Fibroblast of skin of left quadriceps (primary cell): ENCODE results near the gene FAM236C.
"Not testable (repeated sequence)": the region's sequence is repeated elsewhere in the genome, so short reads cannot be mapped to it uniquely, and the experiment has no call there.

ENCODE experiments used
- DNase-seq, 2 experiments: peaks; one replicate each; pipeline ENCODE4 v3.0.0-alpha.2; 2013; ENCODE audit warnings: low read depth in 2 of 2

FAM236C gene

DNA sequence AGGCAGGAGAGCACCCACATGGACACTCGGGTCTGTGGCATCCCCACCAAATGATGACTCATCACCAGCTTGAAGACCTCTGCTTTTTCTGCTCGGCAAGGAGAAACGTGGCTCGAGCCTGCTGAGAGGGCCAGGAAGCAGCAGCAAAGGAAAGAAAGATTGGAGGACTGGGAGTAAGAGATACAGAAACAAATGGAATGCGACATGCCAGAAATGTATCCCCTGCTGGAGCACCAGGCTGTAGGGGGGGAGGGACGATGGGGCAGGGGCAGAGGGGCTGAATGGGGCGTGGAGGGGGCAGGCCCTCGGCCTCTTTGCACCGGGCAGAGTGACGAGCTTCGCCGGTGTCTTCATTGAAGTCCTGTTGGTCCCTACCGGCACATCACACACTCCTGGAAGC lies at the start of gene FAM236C:
FAM236C (plus strand) TSS at position 301 of the 400 bp plus-strand sequence. CDS start 100 bp downstream, outside the sequence.
- not testable (repeated sequence) for DNase-seq

DNA sequence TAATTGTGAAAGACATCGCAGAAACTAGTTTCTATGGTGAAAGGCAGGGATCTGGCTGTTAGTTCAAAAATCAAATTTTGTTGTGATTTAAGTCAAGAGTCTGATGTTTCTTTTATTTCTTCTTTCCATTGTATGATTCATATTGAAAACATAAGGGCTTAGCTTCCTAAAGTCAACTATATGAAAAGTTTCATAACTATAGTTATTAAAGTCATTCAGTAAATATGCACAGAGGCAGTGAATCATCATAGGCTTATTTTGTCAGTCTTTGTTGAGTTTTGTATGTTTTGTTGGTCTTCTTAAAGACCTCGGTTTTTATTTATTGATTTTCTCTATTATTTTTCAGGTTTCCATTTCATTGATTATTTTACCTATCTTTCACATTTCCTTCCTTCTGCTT lies 29.5 kb upstream of the FAM236C start:
- DNase-seq = not testable (repeated sequence)

DNA sequence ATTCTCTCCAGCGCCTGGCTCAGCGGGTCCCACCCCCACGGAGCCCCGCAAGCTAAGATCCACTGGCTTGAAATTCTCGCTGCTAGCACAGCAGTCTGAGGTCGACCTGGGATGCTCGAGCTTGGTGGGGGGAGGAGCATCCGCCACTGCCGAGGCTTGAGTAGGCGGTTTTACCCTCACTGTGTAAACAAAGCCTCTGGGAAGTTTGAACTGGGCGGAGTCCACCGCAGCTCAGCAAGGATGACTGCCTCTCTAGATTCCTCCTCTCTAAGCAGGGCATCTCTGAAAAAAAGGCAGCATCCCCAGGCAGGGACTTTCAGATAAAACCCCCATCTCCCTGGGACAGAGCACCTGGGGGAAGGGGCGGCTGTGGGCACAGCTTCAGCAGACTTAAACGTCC lies 22.7 kb upstream of the FAM236C start:
- not testable (repeated sequence) for DNase-seq

DNA sequence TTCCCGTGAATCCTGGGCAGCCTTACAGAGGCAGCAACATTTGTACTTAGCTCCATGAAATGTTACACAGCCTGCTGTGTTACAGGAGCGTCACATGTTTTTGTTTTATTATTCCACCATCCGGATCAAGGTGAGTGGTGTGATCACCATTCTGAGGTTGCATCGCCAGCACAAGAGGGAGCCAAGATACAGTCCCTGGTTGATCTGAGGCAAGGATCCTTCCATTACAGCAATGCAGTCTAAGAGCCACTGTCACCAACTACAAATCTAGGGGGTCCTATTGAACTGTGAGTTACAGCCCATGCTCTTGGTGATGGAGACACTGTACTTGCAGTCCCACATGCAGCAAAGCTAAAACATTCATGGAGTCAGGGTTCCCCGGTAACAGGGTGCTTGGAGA lies 3.7 kb downstream of the FAM236C start:
- not testable (repeated sequence) for DNase-seq

DNA sequence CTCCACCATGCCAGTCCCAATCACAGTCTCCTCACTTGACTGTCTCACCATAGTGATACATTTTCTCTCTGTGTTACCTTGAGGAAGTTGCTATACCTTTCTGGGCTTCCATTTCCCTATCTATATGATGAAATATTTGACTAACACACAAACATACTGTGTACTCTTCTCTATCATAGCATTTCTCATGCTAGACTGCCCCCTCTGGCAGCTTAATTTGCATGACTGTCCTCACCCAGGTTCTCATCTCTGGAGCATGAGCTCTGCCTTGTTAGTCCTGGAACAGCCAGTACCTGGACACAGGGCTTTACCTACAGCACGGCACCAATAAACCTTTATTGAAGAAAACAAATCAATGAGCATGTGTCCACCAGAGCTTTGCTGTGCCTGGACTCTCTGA lies 19.9 kb downstream of the FAM236C start:
- DNase-seq = not testable (repeated sequence)

DNA sequence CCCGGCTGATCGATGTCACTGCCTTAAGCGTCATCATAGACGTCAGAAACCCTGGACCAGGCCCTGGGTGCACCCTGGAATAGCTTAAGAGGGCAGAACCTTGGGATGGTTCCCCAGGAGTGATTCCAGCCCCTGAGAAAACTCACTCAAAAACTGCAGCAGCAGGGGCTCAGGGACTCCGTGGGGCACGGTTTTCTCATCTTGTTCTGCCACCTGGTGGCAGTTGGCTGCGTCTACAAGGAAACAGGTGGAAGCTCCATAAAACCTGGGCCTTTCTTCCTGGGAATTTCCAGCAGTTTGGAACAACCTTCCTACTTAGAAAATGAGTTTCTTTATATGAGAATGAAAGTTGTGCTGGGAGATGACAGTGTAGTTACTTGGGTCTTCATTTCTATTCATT lies 24.0 kb downstream of the FAM236C start:
- DNase-seq = not testable (repeated sequence)

DNA sequence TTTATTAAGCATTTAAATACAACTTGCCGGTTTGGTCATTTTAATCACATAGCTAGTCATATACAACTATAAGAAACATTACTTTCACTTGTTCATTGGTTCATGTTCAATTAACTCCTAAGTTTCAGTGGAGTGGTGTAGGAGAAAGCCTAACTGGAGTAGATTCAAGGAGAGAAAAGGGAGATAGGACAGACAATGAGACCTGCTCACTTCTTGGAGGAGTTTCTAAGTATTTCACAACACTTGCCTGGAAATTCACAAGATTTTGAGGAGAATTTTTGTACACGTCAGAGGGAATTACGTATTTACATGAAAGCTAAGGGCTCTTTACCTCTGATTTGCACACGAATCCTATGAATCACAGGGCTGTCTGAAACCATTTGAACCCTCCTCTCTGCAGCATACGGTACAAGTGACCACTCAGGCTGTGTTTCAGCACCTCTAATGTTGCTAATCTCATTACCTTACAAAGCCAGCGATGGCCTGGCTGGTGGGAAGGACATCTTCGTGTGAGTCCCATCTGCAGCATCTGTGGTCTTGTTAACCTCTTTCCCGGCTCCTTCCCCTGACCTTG lies 24.6 kb downstream of the FAM236C start:
- DNase-seq = not testable (repeated sequence)

DNA sequence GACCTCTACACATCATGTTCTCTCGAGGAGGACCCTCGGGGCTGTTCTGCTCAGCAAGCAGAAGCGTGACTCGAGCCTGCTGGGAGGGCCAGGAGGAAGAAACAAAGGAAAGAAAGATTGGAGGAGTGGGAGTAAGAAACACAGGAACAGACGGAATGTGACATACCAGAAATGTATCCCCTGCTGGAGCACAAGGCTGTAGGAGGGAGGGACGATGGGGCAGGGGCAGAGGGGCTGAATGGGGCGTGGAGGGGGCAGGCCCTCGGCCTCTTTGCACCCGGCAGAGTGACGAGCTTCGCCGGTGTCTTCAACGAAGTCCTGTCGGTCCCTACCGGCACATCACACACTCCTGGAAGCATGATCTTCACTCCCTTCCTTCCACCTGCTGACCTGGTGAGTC lies 25.5 kb downstream of the FAM236C start, which contains the start of gene FAM236A:
FAM236A (plus strand) TSS at position 301 of the 400 bp plus-strand sequence; CDS start at position 358, 57 bp downstream.
- DNase-seq = not testable (repeated sequence)

DNA sequence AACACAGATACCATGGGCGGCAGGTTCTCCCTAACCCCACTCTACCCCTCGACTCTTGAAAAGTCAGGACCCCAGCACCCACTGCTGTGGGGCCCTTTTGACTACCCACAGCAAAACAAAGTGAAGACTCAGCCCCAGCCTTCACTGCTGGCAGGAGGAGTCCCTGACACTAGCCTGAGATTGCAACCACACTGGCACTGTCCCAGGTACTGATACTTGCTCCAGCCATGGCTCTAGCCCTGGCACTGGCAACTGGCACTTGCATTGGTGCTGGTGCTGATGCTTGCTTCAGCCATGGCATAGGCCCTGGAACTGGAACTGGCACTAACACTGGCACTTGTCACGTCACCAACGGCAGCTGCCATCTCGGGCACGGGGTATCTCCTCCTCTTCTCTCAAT lies 29.9 kb downstream of the FAM236C start:
- not testable (repeated sequence) for DNase-seq

DNA sequence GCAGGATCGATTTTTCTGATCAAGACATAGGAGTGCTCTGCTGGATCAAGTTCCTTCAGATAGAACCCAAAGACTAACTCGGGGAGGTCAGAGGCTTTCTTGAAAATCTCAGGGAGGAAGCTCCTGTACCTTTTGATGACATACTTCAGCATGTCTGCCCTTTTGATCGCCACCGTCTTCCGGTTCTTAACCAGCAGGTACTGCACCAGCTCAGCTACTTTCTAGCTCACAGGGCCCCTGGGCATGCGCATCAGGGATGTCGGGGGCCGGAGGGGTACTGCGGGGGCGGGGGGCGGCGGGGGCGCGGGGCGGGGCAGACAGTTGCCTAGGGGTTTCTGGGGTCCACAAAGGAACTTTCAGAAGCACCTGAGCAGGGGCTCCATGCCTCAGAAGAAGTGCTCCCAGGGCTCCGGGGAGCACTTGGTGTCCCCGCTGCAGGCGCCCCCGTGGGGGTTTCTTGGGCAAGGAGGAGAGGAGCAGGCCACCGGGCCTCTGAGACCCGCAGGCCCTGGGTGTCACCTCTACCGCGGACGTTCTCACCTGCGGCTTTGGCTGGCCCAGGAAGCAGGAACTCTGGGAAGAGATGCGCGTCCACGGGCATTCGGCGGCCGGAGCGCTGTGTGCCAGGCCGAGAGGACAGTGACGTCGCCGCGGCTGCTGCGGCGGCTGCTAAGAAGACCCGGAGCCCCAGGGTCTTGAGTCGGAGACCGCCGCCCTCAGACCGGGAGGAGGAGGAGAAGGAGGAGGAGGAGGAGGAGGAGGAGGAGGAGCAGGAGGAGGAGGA lies 30.8 kb downstream of the FAM236C start:
- DNase-seq = not testable (repeated sequence)

DNA sequence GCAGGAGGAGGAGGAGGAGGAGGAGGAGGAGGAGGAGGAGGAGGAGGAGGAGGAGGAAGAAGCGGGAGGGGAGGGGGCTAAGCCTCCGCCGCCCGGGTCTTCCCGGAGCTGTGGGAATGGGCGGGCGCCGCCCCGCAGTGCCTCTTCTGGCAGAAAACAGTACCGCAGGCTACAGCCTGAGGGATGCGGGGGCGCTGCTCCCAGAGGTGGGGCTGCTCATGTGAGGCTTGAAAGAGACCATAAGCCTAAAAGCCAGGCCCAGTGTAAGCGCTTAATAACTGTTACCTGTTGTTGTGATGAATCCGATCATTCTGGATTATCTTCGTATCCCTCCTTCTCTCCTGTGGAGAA lies 31.4 kb downstream of the FAM236C start, which contains the start of gene DMRTC1:
DMRTC1 (minus strand) TSS at position 19 of the 351 bp plus-strand sequence. CDS start 68,143 bp downstream, outside the sequence.
- not testable (repeated sequence) for DNase-seq

DNA sequence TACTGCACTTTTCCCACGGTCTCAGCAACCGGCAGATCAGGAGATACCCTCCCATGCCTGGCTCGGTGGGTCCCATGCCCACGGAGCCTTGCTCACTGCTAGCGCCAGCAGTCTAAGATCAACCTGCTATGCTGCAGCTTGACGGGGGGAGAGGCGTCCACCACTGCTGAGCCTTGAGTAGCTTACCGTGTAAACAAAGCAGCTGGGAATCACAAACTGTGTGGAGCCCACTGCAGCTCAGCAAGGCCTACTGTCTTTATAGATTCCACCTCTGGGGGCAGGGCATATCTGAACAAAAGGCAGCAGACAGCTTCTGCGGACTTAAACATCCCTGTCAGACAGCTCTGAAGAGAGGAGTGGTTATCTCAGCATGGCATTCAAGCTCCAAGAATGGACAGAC lies 47.6 kb downstream of the FAM236C start:
- not testable (repeated sequence) for DNase-seq
